GM12865 (cell line): Measurements from ENCODE around the gene SLC4A5.

Experiments used
- DNase-seq: peaks from one replicate; pipeline ENCODE4 v3.0.0; 2010; ENCODE audit warnings: low read depth
- H3K4me3 ChIP-seq: 2 replicates; pipeline ENCODE4 v1.5.1; 2011; ENCODE audit warnings: mild to moderate bottlenecking, low read depth, low read length, control low read depth
- TF ChIP-seq, protein P1 (sequence below): IDR thresholded peaks from 2 replicates; pipeline ENCODE4 v1.5.1; 2011; ENCODE audit warnings: low read length, control low read depth, low read depth, inconsistent platforms; ENCODE audit not compliant: insufficient read depth; ENCODE audit errors: missing control alignments

SLC4A5 gene

DNA sequence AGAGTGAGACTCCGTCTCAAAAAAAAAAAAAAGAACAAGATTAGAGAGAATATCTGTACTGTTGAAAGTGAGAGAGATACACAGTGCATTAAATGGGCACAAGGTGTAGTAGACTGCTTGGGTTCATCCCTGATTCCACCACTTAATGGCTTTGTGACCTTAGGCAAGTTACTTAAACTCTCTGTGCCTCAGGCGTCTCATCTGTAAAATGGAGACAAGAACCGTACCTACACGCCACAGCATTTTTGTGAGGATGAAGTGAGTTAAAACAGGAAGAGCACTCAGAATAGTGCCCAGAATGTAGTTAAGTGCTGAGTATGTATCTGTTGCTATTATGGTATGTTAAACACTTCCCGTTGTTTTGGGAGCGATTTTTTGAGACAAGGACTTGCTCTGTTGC is 80.5 kb downstream of the SLC4A5 start:
- TF ChIP-seq, protein P1, sequence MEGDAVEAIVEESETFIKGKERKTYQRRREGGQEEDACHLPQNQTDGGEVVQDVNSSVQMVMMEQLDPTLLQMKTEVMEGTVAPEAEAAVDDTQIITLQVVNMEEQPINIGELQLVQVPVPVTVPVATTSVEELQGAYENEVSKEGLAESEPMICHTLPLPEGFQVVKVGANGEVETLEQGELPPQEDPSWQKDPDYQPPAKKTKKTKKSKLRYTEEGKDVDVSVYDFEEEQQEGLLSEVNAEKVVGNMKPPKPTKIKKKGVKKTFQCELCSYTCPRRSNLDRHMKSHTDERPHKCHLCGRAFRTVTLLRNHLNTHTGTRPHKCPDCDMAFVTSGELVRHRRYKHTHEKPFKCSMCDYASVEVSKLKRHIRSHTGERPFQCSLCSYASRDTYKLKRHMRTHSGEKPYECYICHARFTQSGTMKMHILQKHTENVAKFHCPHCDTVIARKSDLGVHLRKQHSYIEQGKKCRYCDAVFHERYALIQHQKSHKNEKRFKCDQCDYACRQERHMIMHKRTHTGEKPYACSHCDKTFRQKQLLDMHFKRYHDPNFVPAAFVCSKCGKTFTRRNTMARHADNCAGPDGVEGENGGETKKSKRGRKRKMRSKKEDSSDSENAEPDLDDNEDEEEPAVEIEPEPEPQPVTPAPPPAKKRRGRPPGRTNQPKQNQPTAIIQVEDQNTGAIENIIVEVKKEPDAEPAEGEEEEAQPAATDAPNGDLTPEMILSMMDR: no peak
- H3K4me3 ChIP-seq: no peak overlapping the region
- no peak for DNase-seq

DNA sequence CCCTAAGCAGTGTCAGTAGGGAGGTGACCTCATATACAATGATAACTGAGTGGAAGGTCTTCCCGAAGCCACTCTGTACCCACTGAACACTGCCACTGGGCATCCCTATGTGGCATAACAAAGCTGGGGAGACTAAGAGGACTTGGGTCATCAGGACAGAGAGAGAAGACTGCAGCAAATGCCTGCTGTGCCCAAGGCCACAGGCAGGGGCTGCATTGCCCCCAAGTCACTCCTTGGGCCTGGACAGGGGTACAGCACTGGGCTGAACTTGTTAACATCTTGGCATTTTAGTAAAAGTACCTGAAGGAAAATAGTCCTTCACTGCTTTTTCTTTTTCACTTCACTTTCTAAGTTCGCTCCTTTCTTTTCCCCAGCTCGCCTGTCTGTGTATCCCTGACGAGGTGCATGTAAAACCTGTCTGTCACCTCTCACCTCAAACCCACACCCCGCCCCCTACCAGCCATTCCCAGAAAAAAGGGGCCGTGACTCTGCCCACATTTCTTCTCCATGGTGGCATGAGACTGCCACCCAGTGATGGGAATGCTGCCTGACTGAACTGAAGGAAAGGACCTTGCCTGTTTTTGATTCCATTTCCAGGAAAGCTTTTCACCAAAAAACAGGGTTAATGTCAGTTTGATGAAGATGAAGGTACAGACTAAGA is 81.9 kb downstream of the SLC4A5 start:
- no peak overlapping the region for H3K4me3 ChIP-seq
- no peak for DNase-seq
- TF ChIP-seq, protein P1: no peak

DNA sequence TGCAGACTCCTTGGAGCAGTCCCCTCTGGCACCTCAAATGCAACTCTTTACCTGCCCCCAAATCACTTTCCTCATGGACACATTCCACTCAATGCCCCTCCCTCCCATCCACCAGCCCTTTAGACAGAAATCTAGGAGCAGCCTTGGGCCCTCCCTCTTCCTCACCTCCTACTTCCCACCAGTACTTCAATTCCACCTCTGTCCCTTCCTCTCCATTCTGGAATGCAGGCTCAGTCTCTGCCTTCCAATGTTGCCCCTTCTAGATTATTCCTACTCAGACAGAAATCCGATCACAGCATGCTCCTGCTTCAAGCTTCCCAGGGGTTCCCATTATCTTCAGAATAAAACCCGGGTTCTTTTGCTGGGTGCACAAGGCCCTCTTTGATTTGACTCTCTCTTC is 82.7 kb downstream of the SLC4A5 start:
- no peak overlapping the region for H3K4me3 ChIP-seq
- no peak for DNase-seq
- TF ChIP-seq, protein P1: no peak

DNA sequence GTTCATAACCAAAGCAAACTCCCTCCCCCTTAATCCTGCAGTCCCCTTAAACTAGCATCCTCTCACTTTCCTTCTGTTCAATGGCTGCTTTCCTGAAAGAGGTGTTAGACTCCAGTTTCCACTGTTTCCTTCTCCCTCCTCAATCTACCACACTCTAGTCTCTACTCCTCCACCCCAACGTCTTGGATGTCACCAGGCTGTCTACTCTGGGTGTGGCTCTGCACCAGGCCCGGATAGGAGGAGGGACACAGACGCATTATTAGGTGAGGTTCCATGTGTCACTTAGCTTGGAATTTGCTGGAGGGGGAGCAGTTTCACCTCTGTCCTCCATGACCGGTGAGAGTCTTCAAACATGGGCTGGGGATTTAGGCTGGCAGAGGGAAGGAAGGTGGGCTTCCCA is 83.5 kb downstream of the SLC4A5 start:
- H3K4me3 ChIP-seq: no peak overlapping the region
- TF ChIP-seq, protein P1: no peak
- no peak for DNase-seq

DNA sequence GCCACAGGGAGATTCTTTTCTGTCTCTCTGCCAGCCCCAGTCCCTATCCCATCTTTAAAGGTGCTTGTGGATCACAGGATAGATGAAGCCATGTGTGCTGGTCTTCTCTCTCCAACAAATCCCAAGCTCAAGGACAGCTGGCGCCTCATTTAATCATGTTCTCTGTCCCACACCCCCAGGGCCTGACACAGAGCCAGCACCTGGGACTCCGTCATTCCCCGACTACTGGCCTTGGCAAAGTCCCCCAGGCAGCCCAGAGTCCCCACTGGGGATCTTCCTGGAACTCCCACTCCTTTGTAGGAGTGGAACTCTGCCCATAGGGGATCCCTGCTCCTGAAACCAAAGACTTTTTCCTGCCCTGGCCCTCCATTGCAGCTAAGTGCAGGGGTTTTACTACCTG is 84.0 kb downstream of the SLC4A5 start:
- no peak for DNase-seq
- TF ChIP-seq, protein P1: no peak
- no peak overlapping the region for H3K4me3 ChIP-seq

DNA sequence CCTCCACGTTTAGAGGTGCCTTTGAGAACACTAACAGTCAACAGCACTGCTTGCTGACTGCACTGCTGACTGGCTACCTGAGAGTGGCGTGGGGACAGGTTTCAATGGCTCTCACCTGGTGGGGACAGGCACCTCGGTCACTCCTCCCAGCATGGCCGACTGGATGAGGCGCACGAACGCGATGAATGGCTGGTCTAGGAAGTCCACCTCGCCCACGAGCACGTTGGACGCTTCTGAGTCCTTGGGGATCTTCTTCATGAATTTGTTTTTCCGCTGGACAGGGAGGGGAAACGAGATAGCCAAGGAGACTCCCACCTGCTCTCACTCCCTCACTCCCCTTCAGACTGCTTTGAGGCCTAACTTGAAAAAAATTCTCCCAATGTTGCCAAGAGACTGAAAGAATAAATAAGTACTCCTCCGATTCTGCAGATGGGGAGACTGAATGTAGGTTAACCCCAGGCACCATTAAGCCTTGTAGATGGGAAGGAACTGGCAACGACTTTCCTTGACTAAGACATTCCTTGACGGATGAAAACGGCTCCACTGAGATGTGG is 87.5 kb downstream of the SLC4A5 start:
- TF ChIP-seq, protein P1: no peak
- H3K4me3 ChIP-seq: no peak overlapping the region
- no peak for DNase-seq

DNA sequence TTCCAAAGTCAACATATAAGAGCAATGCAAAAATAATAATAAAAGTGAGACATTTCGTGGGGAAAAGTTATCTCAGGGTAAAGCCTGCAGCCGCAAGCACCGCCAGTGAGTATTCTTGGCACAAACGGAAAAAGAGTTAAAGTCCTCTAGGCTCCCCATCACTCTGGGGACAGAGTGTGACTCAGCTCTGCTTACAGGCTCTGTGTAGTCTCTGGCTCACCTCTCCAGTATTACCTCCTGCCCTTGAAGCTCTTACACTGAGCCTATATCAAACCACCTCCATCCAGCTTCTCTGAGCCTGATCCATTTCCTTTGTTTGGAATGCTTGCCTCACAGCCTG is 89.3 kb downstream of the SLC4A5 start:
- TF ChIP-seq, protein P1: no peak
- H3K4me3 ChIP-seq: no peak overlapping the region
- DNase-seq: no peak
